Transverse colon (tissue), 4 donors: ENCODE data around the gene PLD3. TPM values are rescaled to one million over a fixed set of nuclear protein-coding genes. Genes with fewer than 3 reads are reported as not detected.
A peak's percentile ranks its signal among the peaks of the same experiment; 100 is the strongest.
"Not testable (repeated sequence)": the region's sequence is repeated elsewhere in the genome, so short reads cannot be mapped to it uniquely, and the experiment has no call there.

Source experiments
- DNase-seq: peaks from one replicate; pipeline ENCODE4 v3.0.0-alpha.2; 2019
- H3K27ac ChIP-seq, 4 donors: fragments of 200-600 bp; sonication (generic); 2 replicates each; pipeline ENCODE4 v1.5.1; 2016 to 2018; ENCODE audit warnings: inconsistent platforms in 4 of 4
- H3K27me3 ChIP-seq: fragments of 200-600 bp; sonication (generic); 2 replicates; pipeline ENCODE4 v1.5.1; 2017; ENCODE audit warnings: inconsistent platforms
- H3K36me3 ChIP-seq, 4 donors: fragments of 200-600 bp; sonication (generic); 2 replicates each; pipeline ENCODE4 v1.5.1; 2017 to 2019; ENCODE audit warnings: inconsistent platforms in 4 of 4
- H3K4me1 ChIP-seq, 4 donors: fragments of 200-600 bp; sonication (generic); 2 replicates each; pipeline ENCODE4 v1.5.1; 2017 to 2020; ENCODE audit warnings: inconsistent platforms in 4 of 4
- H3K4me3 ChIP-seq, 4 donors: fragments of 200-600 bp; sonication (generic); 1 replicate in 1 of 4; 2 replicates in 3 of 4; pipeline versions ENCODE4 v1.5.1 to v1.6.1; 2017 to 2019; ENCODE audit warnings: inconsistent platforms in 4 of 4
- H3K9me3 ChIP-seq, 2 donors: fragments of 200-600 bp; sonication (generic); 2 replicates each; pipeline ENCODE4 v1.5.1; 2017 to 2019; ENCODE audit warnings: inconsistent platforms in 2 of 2
- EP300 ChIP-seq: sonication (generic); formaldehyde crosslinking; IDR thresholded peaks from one replicate; pipeline ENCODE4 v1.6.1; 2017; ENCODE audit warnings: antibody characterized with exemption, low read depth
- POLR2A ChIP-seq: fragments of 450-650 bp; IDR thresholded peaks from one replicate; pipeline ENCODE4 v1.6.1; 2016; ENCODE audit warnings: antibody characterized with exemption, mild to moderate bottlenecking, moderate library complexity
- POLR2AphosphoS5 ChIP-seq, 3 donors: sonication (generic); formaldehyde crosslinking; IDR thresholded peaks; one replicate each; pipeline ENCODE4 v1.6.1; 2016; ENCODE audit warnings: antibody characterized with exemption in 3 of 3
- WGBS, 2 donors: methylation state at CpG; one replicate each; pipeline ENCODE4 v1.1.5; 2018; ENCODE audit warnings: low coverage in 1 of 2; 5-methylcytosine and 5-hydroxymethylcytosine counted together
- in situ Hi-C, 4 donors: fragments of 200-750 bp; cut with MboI; loops; one replicate each; pipeline versions ENCODE4 v1.15.0 to v1.15.1; 2017; ENCODE audit warnings: low sequenced_read_pairs in 3 of 4, low pct_ligation_motif_present in 1 of 4, low pct_unique_long_range_greater_than_20kb in 1 of 4
- intact Hi-C: fragments of 100-400 bp; cut with DNase I; formaldehyde crosslinking; loops from one replicate; pipeline ENCODE4 v1.15.1; 2023; ENCODE audit warnings: low total_unique reads
- total RNA-seq, 4 donors: library from RNA; depleted of rRNA; stranded (reverse); fragments of >200 nt; gene quantifications; one replicate each; pipeline ENCODE4 v1.1.0, GENCODE V29; 2016
- TF ChIP-seq, protein P1 (sequence below), 5 experiments: fragments of 200-600 bp in 3 of 5; fragments of 450-650 bp in 2 of 5; sonication (generic) in 3 of 5; IDR thresholded peaks; 1 replicate in 2 of 5; 2 replicates in 3 of 5; pipeline ENCODE4 v1.5.1; 2016 to 2017; ENCODE audit warnings: antibody characterized with exemption in 5 of 5, inconsistent platforms in 3 of 5, mild to moderate bottlenecking in 2 of 5, moderate library complexity in 1 of 5

PLD3 gene
- total RNA-seq, 4 donors from 2014 or later: 91.6 to 322 (median 179) TPM

DNA sequence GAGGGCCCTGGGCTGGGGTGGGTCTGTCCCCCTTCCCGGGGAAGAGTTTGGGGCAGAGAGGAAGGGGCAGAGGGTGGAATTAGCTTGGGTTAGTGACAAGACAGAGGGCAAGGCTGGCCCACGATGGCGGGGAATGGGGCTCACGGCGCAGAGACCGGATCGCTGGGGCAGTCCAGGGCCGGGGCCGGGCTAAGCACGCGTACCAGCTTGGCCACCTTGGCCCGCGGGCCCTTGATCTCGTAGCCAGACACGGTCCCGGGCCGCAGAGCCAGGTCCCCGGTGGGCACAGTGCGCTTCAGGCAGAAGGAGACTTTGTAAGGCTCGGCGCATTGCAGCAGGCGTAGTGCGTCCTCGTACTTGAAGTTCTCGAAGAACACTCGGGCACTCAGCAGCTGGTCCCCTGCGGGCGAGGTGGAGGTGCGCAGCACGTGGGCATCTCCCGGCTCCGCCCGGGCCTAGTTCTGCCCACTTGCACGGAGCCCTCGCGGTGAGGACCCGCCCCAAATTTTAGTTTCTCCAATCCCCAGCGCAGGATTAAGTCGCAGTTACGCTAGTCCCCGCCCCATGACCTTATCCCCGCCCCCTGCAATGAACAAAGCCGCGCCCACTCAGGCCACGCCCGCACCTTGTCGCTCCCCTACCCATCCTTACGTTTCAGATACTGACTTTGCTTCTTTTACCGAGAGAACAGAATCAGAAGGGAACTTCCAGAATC lies 50.1 kb downstream of the PLD3 start:
- in situ Hi-C loops (no loop called here), intact Hi-C loops (no loop called here)
- Histone ChIP-seq H3K27ac (no peak overlapping the region), H3K4me3 (no peak overlapping the region), H3K9me3 (no peaks in the 10 kb centered on the region), H3K4me1 (peaks cover 0 to 7% (median 5%) of the 10 kb centered on the region in 4 donors), H3K36me3 (no peaks in the 10 kb centered on the region), H3K27me3 (no peaks in the 10 kb centered on the region)
- TF ChIP-seq EP300: no peak
- no peak for TF ChIP-seq POLR2A
- 45 to 59% methylated on average over 8 to 37 of the region's 49 CpGs for WGBS, 2 donors
- peak; percentile 46 for DNase-seq

DNA sequence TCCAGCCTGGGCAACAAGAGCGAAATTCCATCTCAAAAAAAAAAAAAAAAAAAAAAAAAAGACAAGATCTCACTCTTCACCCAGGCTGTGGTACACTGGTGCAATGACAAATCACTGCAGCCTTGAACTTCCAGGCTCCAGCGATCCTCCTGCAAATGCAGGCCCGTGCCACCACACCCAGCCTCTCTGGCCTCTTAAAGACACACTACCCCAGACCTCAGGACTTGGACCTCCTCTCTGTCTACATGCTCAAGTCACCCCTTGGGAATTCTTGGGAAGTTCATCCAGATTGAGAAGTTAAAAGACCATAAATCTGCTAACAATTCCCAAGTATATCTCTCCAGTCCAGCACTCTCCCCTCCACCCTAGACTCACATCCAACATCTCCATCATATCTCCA lies 52.1 kb downstream of the PLD3 start:
- in situ Hi-C loops (loop anchor here in 1 of 4 donors (25.0 kb wide), 1 partner anchor 113 kb away; the partner anchor contains the start of gene AKT2), intact Hi-C loops (no loop called here)
- Histone ChIP-seq H3K9me3 (no peaks in the 10 kb centered on the region), H3K27me3 (no peaks in the 10 kb centered on the region), H3K4me3 (no peak overlapping the region), H3K27ac (no peak overlapping the region), H3K4me1 (peaks cover 0 to 10% (median 5%) of the 10 kb centered on the region in 4 donors), H3K36me3 (no peaks in the 10 kb centered on the region)
- no peak for DNase-seq
- TF ChIP-seq, protein P1, sequence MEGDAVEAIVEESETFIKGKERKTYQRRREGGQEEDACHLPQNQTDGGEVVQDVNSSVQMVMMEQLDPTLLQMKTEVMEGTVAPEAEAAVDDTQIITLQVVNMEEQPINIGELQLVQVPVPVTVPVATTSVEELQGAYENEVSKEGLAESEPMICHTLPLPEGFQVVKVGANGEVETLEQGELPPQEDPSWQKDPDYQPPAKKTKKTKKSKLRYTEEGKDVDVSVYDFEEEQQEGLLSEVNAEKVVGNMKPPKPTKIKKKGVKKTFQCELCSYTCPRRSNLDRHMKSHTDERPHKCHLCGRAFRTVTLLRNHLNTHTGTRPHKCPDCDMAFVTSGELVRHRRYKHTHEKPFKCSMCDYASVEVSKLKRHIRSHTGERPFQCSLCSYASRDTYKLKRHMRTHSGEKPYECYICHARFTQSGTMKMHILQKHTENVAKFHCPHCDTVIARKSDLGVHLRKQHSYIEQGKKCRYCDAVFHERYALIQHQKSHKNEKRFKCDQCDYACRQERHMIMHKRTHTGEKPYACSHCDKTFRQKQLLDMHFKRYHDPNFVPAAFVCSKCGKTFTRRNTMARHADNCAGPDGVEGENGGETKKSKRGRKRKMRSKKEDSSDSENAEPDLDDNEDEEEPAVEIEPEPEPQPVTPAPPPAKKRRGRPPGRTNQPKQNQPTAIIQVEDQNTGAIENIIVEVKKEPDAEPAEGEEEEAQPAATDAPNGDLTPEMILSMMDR (IDR thresholded peaks at IDR 0.05): no peak
- TF ChIP-seq POLR2AphosphoS5 (IDR thresholded peaks at IDR 0.05) (no peak), EP300 (no peak), POLR2A (no peak)
- WGBS, 2 donors: 30 to 68% methylated on average over 2 to 3 of the region's 3 CpGs

DNA sequence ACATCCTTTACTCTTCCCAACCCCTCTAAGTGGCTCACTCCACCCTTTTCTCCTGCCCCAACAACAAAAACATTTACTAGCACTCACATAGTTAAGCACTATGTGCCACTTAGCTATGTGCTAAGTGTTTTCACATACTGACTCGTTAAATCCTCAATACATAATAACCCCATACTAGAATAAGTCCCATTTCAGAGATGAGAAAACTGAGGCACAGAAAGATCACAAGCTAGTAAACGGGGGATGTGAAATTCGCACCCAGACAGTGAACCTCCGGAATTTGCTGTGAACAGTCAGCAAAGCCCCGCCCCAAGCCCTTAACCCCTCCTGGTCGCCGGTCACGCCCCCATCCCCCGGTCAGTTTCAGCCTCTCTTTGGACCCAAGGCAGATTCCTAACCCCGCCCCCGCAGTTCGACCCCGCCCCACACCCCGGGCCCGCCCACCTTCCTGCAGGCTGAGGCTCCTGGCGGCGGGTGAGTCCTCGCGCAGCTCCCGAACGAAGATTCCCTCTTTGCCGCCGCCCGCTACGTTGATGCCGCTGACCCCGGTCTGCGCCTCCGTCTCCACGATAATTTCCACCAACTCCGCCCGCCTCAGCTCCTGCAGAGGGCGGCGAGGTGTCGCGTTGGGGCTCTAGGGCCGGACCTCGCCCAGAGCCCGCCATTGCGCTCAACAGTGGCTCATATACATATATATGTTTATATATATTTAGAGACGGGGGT lies 54.9 kb downstream of the PLD3 start:
- H3K4me1 ChIP-seq: peaks cover 0 to 10% (median 7%) of the 10 kb centered on the region in 4 donors
- TF ChIP-seq POLR2AphosphoS5 (IDR thresholded peaks at IDR 0.05) (peak; percentile 53 to 65 (median 59)), EP300 (no peak), POLR2A (peak; percentile 48)
- TF ChIP-seq, protein P1 (IDR thresholded peaks at IDR 0.05): peak in 2 of 5 experiments; percentile 8 to 20
- WGBS, 2 donors: 0% methylated on average over 1 to 36 of the region's 41 CpGs
- peak overlapping the region; percentile 29 to 57 (median 50) for H3K4me3 ChIP-seq
- peak; percentile 95 for DNase-seq
- no peaks in the 10 kb centered on the region for H3K36me3 ChIP-seq
- peak overlapping the region; percentile 85 to 92 (median 88) for H3K27ac ChIP-seq
- in situ Hi-C loops: loop anchor here in 1 of 4 donors (25.0 kb wide), 1 partner anchor 116 kb away; the partner anchor contains the start of gene AKT2
- H3K27me3 ChIP-seq: no peaks in the 10 kb centered on the region
- intact Hi-C loops: no loop called here
- H3K9me3 ChIP-seq: no peaks in the 10 kb centered on the region

DNA sequence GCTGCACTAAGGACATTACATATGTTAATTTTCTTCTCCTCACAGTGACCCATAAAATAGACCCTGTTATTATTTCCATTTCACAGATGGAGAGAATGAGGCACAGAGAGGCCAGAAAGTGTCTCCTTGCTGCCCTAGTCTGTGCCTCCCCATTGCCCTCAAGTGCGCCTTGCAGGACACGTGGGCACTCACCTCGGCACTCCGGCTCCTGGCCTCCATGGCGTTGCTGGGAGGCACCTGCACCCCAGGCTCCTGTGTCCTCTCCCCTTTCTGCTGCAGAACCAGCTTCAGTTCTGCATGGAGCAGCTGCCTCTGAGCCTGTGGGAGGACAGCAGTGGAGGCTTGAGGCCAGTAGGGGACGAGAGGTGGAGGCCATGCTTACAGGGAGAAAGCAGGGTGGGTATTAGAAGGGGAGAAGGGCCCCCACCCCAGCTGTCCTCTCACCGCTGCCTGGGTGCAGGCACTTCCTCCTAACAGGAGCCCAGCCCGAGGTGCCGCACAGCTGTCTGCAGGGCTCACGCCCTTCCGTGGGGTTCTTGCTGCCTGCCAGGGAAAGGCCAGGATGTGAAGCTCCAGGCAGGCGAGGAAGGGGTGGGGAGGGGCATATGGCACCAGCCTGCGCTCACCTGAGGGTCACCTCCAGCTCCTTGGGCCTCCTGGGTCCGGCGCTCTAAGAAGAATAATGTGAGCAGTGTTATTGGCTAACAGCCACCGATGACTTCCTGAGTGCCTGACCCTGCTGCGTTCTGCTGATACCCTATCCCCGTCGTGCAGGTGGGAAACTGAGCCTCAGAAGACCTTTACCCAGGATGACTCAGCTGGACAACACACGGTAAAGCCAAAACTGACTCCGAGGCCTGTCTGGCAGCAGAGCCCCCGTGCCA lies 59.5 kb downstream of the PLD3 start:
- intact Hi-C loops: no loop called here
- H3K27ac ChIP-seq: no peak overlapping the region
- peaks cover 0 to 9% (median 7%) of the 10 kb centered on the region in 4 donors for H3K4me1 ChIP-seq
- 50% methylated on average over 18 of the region's 22 CpGs; no CpG with 5 or more reads in 1 of the 2 donors for whole genome bisulfite sequencing, 2 donors
- H3K36me3 ChIP-seq: no peaks in the 10 kb centered on the region
- H3K4me3 ChIP-seq: no peak overlapping the region
- in situ Hi-C loops: loop anchor here in 1 of 4 donors (25.0 kb wide), 1 partner anchor 121 kb away; the partner anchor contains the start of gene AKT2
- H3K9me3 ChIP-seq: no peaks in the 10 kb centered on the region
- TF ChIP-seq POLR2AphosphoS5 (IDR thresholded peaks at IDR 0.05): no peak
- no peak for TF ChIP-seq POLR2A
- no peak for TF ChIP-seq EP300
- TF ChIP-seq, protein P1 (IDR thresholded peaks at IDR 0.05): no peak
- no peak for DNase-seq
- no peaks in the 10 kb centered on the region for H3K27me3 ChIP-seq

DNA sequence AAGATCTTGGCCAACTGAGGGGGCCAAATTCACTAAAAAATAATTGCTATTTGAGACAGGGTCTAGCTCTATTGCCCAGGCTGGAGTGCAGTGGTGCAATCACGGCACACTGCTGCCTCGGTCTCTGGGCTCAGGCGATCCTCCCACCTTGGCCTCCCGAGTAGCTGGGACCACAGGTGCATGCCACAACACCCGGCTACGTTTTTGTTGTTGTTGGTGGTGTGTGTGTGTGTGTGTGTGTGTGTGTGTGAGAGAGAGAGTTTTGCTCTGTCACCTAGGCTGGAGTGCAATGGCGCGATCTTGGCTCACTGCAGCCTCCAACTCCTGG lies 60.1 kb downstream of the PLD3 start:
- H3K9me3 ChIP-seq, H3K36me3 ChIP-seq, H3K27ac ChIP-seq, DNase-seq, intact Hi-C loops, H3K4me3 ChIP-seq, H3K27me3 ChIP-seq, H3K4me1 ChIP-seq: not testable (repeated sequence)
- in situ Hi-C loops: loop anchor here in 1 of 4 donors (25.0 kb wide), 1 partner anchor 121 kb away; the partner anchor contains the start of gene AKT2
- WGBS, 2 donors: 89% methylated on average over 8 of the region's 8 CpGs; no CpG with 5 or more reads in 1 of the 2 donors
